ENCODE data around the gene PRAMEF12. TPM values are rescaled to one million over a fixed set of nuclear protein-coding genes. Genes with fewer than 3 reads are reported as not detected.

PRAMEF12 gene
- total RNA-seq, 1 donor from 2014 or later = not detected

Other genes starting within 250 kb of the PRAMEF12 start
- gene DHRS3, start 155.5 kb upstream of the PRAMEF12 start, total RNA-seq = 135 TPM
- gene AADACL4, start 129.7 kb upstream of the PRAMEF12 start, total RNA-seq = not detected
- gene AADACL3, start 57.6 kb upstream of the PRAMEF12 start, total RNA-seq = not detected
- 2.9 TPM for gene CFAP107, start 27.5 kb upstream of the PRAMEF12 start, total RNA-seq
- gene PRAMEF1, start 17.7 kb downstream of the PRAMEF12 start, total RNA-seq = not detected
- not detected for gene PRAMEF11, start 57.7 kb downstream of the PRAMEF12 start, total RNA-seq
- gene HNRNPCL1, start 75.0 kb downstream of the PRAMEF12 start, total RNA-seq = not detected
- gene PRAMEF2, start 83.3 kb downstream of the PRAMEF12 start, total RNA-seq = not detected
- not detected for gene PRAMEF4, start 112.5 kb downstream of the PRAMEF12 start, total RNA-seq
- gene PRAMEF10, start 124.5 kb downstream of the PRAMEF12 start, total RNA-seq = not detected
- gene PRAMEF7, start 142.9 kb downstream of the PRAMEF12 start, total RNA-seq = not detected
- gene PRAMEF6, start 173.8 kb downstream of the PRAMEF12 start, total RNA-seq = not detected

Measured in lower lobe of right lung (tissue), 1 donor.